GM18526 (cell line): Measurements from ENCODE around the gene DOCK8.

Source experiments
- POLR2A ChIP-seq: IDR thresholded peaks from 3 replicates; pipeline ENCODE4 v1.6.1; 2011; ENCODE audit not compliant: insufficient read length; ENCODE audit errors: extremely low read depth

Gene DOCK8

GRCh38 chr9:503881-504852, 289.5 kb downstream of the DOCK8 start, which contains the start of gene KANK1:
Gene KANK1 (plus strand): TSS chr9:504695.
- no peak for TF ChIP-seq POLR2A

- TF ChIP-seq POLR2A: no peak
Measured at GRCh38 chr9:504921-505740, 290.5 kb downstream of the DOCK8 start.

- no peak for TF ChIP-seq POLR2A
Measured at GRCh38 chr9:505741-506059, 291.0 kb downstream of the DOCK8 start.

- TF ChIP-seq POLR2A: no peak
Measured at GRCh38 chr9:506281-506680, 291.6 kb downstream of the DOCK8 start.

- no peak for TF ChIP-seq POLR2A
Measured at GRCh38 chr9:511861-512260, 297.2 kb downstream of the DOCK8 start.

- no peak for TF ChIP-seq POLR2A
Measured at GRCh38 chr9:512555-513272, 298.0 kb downstream of the DOCK8 start.
